Left renal pelvis (tissue), 4 donors: ENCODE measurements around the gene CD93. TPM values are rescaled to one million over a fixed set of nuclear protein-coding genes. Genes with fewer than 3 reads are reported as not detected.

ENCODE experiments used
- DNase-seq, 4 donors: peaks; one replicate each; pipeline ENCODE4 v3.0.0-alpha.2; 2013; ENCODE audit warnings: low read depth in 4 of 4, low spot score in 3 of 4
- polyA plus RNA-seq, 4 donors: library from polyadenylated mRNA; unstranded; fragments of 120-200 nt; gene quantifications; one replicate each; pipeline ENCODE4 v1.2.1, GENCODE V29; 2013; ENCODE audit not compliant: insufficient read length in 4 of 4

Gene CD93
- polyA plus RNA-seq, 4 donors, result 35.4 to 47.4 (median 39.5) TPM

GRCh38 chr20:23042270-23042669 is 43.9 kb downstream of the CD93 start:
- no peak for DNase-seq

DNA sequence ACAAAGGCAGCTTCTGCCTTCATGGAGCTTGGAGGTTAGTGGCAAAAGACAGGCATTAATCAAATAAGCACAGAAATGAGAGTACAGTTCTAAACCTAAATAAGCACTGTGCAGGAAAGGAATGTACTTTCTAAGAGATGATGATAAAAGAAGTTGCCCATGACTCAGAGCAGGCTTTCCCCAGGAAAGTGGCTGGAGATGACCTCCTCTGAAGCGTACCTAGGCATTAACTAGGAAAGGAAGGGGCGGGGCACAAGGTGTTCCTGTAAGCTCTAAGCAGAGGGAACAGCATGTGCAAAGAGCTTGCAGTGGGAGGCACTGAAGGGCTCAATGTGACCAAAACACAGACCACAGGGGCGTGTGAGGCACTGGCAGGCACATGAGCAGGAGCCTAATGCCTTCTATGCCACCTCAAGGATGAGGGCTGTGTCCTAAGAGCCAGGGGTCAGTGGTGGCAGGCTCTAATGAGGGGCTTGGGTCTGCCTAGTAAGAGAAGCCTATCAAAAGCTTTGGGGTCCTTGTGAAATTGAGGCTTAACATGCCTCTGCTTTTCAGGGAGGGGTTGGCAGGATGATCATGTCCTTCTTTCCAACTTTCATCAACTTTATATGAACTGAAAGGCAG is 46.1 kb downstream of the CD93 start:
- no peak for DNase-seq

DNA sequence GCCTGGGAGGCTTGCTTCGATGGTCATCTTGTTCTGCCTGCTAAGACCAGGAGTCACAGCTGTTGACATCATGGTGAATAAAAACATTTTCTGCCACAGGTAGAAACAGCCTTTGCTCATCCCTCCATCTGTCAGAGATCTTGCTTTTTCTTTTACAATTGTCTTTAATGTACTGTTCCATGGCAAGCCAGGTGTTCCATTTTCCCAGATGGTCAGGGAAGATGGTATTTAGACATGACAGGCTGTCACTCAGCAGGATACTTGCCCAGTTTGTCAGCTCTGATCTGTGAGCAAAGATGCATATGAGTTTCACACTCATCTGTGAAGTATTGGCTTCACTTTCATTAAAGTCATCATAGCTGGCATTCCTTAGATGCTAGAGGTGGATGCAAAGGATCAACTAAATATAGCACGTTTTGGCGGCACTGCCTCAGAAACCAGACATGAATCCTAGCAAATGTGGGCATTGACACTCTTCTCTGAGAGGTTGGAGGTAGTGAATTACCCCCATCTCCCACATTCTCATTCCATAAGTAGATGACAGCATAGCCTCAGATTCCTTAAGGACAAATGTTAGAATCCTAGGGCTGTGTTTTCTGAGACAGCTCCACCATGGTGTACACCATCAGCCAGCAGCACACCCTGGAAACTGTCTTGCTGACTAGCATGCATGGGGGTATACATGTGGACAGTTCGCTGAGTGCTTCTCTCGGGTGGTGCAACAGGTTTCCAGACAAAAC is 46.8 kb downstream of the CD93 start:
- DNase-seq, result no peak

DNA sequence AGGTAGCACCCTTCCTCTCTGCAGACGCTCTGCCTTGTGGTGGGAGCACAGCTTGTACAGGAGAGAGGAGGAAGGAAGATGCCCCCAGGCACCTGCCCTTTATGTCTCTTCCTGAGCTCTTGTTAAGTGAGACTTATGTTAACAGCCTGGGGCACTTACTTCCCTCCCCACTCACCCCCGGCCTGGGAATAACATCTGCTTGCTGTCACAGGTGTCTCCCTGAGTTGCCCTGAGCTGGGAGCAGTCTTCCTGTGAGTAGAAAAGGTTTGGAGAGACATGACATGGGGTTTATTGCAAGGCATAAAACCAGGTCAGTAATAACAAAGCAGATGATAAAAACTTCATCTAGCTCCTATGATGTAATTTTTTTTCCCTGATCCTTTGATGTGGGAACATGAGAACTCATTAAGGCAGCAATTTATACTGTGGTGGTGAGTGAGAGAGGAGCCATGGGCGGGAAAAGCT is 49.1 kb downstream of the CD93 start:
- DNase-seq, result no peak

GRCh38 chr20:23036371-23036770 is 49.8 kb downstream of the CD93 start:
- no peak for DNase-seq

DNA sequence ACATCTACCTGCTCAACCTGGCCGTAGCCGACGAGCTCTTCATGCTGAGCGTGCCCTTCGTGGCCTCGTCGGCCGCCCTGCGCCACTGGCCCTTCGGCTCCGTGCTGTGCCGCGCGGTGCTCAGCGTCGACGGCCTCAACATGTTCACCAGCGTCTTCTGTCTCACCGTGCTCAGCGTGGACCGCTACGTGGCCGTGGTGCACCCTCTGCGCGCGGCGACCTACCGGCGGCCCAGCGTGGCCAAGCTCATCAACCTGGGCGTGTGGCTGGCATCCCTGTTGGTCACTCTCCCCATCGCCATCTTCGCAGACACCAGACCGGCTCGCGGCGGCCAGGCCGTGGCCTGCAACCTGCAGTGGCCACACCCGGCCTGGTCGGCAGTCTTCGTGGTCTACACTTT is 50.4 kb downstream of the CD93 start:
- DNase-seq, result no peak

- DNase-seq, result no peak
Observed at GRCh38 chr20:23034721-23035671, 51.1 kb downstream of the CD93 start, which contains the start of gene SSTR4. Gene SSTR4, plus strand, starts transcription at chr20:23035312. Its CDS starts 172 bp downstream, at chr20:23035484.

DNA sequence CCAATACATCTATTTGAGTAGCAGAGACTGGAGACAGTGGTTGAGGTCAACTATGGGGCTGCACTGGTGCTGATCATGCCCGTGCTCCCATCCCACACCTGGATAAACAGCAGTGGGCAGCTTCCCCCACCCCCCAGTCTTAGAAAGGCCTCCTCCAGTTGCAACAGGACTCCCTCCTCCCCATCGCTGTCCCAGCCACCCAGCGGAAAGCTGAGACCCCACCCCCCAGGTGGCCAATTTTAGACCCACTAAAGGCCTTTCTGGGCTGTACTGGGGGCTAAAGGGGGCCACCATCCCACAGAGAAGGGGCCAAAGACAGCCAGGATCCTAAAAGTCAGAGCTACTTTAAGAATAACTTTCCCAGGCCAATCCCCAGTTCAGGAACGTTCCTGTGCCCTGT is 52.2 kb downstream of the CD93 start:
- DNase-seq, result no peak

DNA sequence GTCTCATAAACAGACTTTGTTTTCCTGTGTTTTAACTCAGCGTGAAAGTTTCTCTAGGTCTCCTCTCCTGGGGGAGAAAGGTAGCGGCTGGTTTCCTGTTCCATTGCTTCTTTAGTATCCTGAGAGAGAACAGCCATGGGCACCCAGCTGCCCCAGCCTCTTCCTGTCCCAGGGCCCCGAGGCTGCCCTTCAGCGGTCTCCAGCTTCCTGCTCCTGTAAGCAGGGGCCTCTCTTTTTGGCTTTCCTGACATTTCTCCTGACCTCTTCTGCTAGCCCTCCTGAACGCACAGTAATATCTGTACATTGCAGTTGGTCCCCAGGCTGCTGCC is 53.4 kb downstream of the CD93 start:
- no peak for DNase-seq

GRCh38 chr20:23032056-23032749 is 53.9 kb downstream of the CD93 start:
- no peak for DNase-seq

DNA sequence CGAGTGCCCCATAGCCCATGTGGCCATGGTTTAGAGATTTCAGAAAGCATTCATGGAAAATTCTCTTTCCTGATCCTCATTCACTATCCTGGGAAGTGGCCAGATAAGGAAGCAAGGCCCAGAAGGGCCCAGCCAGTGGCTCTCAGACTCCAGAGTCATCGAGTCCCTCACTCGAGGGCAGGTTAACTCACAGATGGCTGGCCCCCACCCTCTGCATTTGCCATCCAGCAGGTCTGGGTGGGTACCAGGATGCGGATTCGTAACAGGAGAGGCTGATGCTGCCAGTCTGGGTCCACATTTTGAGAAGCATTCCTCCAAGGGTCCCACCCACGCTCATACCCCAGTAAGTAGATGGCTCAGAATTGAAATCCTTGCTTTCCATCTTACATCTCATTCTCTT is 54.8 kb downstream of the CD93 start:
- no peak for DNase-seq

Other genes starting within 250 kb of the CD93 start
- under 1 TPM in 2 of 4 donors, not detected in 2; 0.14 to 0.34 TPM for gene SSTR4, start 51.0 kb downstream of the CD93 start, polyA plus RNA-seq
- gene THBD, start 36.7 kb downstream of the CD93 start, polyA plus RNA-seq, result 10 to 100 TPM in 1 of 4 donors, 1 to 10 TPM in 3; 4.2 to 18.4 (median 7.6) TPM